PC-9 (cell line): Measurements from ENCODE around the gene ABCA4. TPM values are rescaled to one million over a fixed set of nuclear protein-coding genes. Genes with fewer than 3 reads are reported as not detected.

Experiments
- BruUV-seq: library from RNA; stranded (reverse); fragments of 400-500 nt; replicated peaks from 2 replicates; lab custom pipeline; 2021; lab: Mats Ljungman, UMichigan
- CTCF ChIA-PET: fragments of 300-600 bp; sonication (Branson Sonifier 250); formaldehyde crosslinking; loops from one replicate; lab custom pipeline; 2022; ENCODE audit warnings: antibody characterized with exemption; lab: Charles Lee
- POLR2A ChIA-PET: fragments of 300-600 bp; sonication (Branson Sonifier 250); formaldehyde crosslinking; loops from one replicate; lab custom pipeline; 2022; ENCODE audit warnings: antibody characterized with exemption; ENCODE audit not compliant: unreplicated experiment; lab: Charles Lee
- DNase-seq, 2 experiments: peaks; one replicate each; pipeline versions ENCODE4 v3.0.0 to v3.0.0-alpha.2; 2015 to 2022; ENCODE audit warnings: mixed read lengths in 1 of 2
- H2AFZ ChIP-seq: fragments of 200-600 bp; sonication (generic); 2 replicates; pipeline ENCODE4 v1.8.1; 2017; ENCODE audit warnings: antibody characterized with exemption
- H3F3A ChIP-seq: fragments of 200-600 bp; sonication (generic); 2 replicates; pipeline ENCODE4 v1.8.1; 2017; ENCODE audit warnings: antibody characterized with exemption, mild to moderate bottlenecking, low read depth; ENCODE audit not compliant: insufficient read depth
- H3K27ac ChIP-seq: fragments of 200-600 bp; sonication (generic); 2 replicates; pipeline ENCODE4 v1.6.1; 2016; ENCODE audit warnings: mixed run types
- H3K27me3 ChIP-seq: fragments of 200-600 bp; sonication (generic); 2 replicates; pipeline ENCODE4 v1.6.1; 2016; ENCODE audit warnings: low read depth, mixed run types; ENCODE audit not compliant: insufficient read depth
- H3K36me3 ChIP-seq: fragments of 200-600 bp; sonication (generic); 2 replicates; pipeline ENCODE4 v1.6.1; 2016; ENCODE audit warnings: low read depth, mixed run types
- H3K4me1 ChIP-seq: fragments of 200-600 bp; sonication (generic); replicated peaks from 2 replicates; pipeline ENCODE4 v1.6.1; 2016; ENCODE audit warnings: mixed run types; ENCODE audit not compliant: insufficient read depth
- H3K4me2 ChIP-seq: fragments of 200-600 bp; sonication (generic); 2 replicates; pipeline ENCODE4 v1.6.1; 2017; ENCODE audit warnings: mixed run types
- H3K4me3 ChIP-seq: fragments of 200-600 bp; sonication (generic); 2 replicates; pipeline ENCODE4 v1.6.1; 2016; ENCODE audit warnings: mixed run types
- H3K79me2 ChIP-seq: fragments of 200-600 bp; sonication (generic); 2 replicates; pipeline ENCODE4 v1.6.1; 2017; ENCODE audit warnings: low read depth, mixed run types
- H3K9me2 ChIP-seq: fragments of 200-600 bp; sonication (generic); 2 replicates; pipeline ENCODE4 v1.8.1; 2017; ENCODE audit warnings: mild to moderate bottlenecking; ENCODE audit not compliant: insufficient read depth
- H3K9me3 ChIP-seq: fragments of 200-600 bp; sonication (generic); 2 replicates; pipeline ENCODE4 v1.8.1; 2016; ENCODE audit warnings: low read depth; ENCODE audit not compliant: insufficient read depth
- H4K20me1 ChIP-seq: fragments of 200-600 bp; sonication (generic); 2 replicates; pipeline ENCODE4 v1.8.1; 2017; ENCODE audit not compliant: insufficient read depth
- EZH2 ChIP-seq: fragments of 200-600 bp; sonication (generic); IDR thresholded peaks from 2 replicates; pipeline ENCODE4 v1.8.0; 2017; ENCODE audit warnings: antibody characterized with exemption, low read depth
- intact Hi-C: fragments of 100-400 bp; cut with micrococcal nuclease; formaldehyde crosslinking; loops from one replicate; pipeline ENCODE4 v1.10.0; 2022; ENCODE audit not compliant: unreplicated experiment
- total RNA-seq: library from RNA; stranded (reverse); gene quantifications from 2 replicates; pipeline ENCODE4 v1.2.3, GENCODE V29; 2021
- TF ChIP-seq, protein P1 (sequence below): fragments of 200-600 bp; sonication (generic); conservative IDR thresholded peaks from 2 replicates; pipeline ENCODE4 v1.6.1; 2017; ENCODE audit warnings: mixed run types, antibody characterized with exemption, mild to moderate bottlenecking, moderate library complexity

The ABCA4 gene
- total RNA-seq, 1 experiment from 2014 or later, result 20.8 TPM

GRCh38 chr1:94094469-94095111, 26.4 kb downstream of the ABCA4 start:
- H3K36me3 ChIP-seq, result no peaks in the 10 kb centered on the region
- intact Hi-C loops, result no loop called here
- H3F3A ChIP-seq, result peaks cover 3% of the 10 kb centered on the region; the same call in 1 of the 2 replicates
- POLR2A ChIA-PET, result no interaction called here
- DNase-seq, result no peak
- H3K4me2 ChIP-seq, result no peak overlapping the region
- H3K27ac ChIP-seq, result peak overlapping the region; percentile 35
- CTCF ChIA-PET, result no interaction called here
- H3K4me1 ChIP-seq, result peaks cover 6% of the 10 kb centered on the region; the same call in 1 of the 2 replicates
- no TSS peak for BruUV-seq
- no peak overlapping the region for H2AFZ ChIP-seq
- H4K20me1 ChIP-seq, result no peaks in the 10 kb centered on the region
- no peaks in the 10 kb centered on the region for H3K79me2 ChIP-seq
- no peaks in the 10 kb centered on the region for H3K27me3 ChIP-seq
- H3K9me3 ChIP-seq, result no peaks in the 10 kb centered on the region
- no peak for TF ChIP-seq EZH2
- TF ChIP-seq, protein P1, sequence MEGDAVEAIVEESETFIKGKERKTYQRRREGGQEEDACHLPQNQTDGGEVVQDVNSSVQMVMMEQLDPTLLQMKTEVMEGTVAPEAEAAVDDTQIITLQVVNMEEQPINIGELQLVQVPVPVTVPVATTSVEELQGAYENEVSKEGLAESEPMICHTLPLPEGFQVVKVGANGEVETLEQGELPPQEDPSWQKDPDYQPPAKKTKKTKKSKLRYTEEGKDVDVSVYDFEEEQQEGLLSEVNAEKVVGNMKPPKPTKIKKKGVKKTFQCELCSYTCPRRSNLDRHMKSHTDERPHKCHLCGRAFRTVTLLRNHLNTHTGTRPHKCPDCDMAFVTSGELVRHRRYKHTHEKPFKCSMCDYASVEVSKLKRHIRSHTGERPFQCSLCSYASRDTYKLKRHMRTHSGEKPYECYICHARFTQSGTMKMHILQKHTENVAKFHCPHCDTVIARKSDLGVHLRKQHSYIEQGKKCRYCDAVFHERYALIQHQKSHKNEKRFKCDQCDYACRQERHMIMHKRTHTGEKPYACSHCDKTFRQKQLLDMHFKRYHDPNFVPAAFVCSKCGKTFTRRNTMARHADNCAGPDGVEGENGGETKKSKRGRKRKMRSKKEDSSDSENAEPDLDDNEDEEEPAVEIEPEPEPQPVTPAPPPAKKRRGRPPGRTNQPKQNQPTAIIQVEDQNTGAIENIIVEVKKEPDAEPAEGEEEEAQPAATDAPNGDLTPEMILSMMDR, result no peak
- H3K9me2 ChIP-seq, result no peaks in the 10 kb centered on the region
- H3K4me3 ChIP-seq, result no peak overlapping the region

DNA sequence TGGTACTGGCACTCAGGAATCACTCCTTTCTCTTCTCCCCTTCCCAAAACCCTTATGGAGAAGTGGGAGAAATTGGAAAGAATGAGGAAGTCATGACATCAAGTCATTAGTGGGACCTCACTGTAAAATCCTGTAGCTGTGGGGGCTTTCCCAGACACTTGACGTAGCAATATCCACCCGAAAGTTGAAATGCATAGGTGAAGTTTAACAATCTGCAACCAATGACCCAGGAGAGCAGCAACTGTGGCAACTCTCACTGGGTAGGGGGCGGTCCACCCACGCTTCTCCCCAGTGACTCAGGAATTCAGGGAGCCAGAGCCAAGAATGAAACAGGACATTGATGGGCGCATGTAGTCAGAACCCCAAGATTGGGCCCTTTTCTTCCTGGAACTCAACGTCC, 27.0 kb downstream of the ABCA4 start:
- H3K9me2 ChIP-seq, result no peaks in the 10 kb centered on the region
- H2AFZ ChIP-seq, result no peak overlapping the region
- TF ChIP-seq EZH2, result no peak
- TF ChIP-seq, protein P1, result no peak
- H3K36me3 ChIP-seq, result no peaks in the 10 kb centered on the region
- H3K4me2 ChIP-seq, result no peak overlapping the region
- H3K27me3 ChIP-seq, result no peaks in the 10 kb centered on the region
- no peaks in the 10 kb centered on the region for H3K9me3 ChIP-seq
- POLR2A ChIA-PET, result no interaction called here
- no peak overlapping the region for H3K4me3 ChIP-seq
- no peaks in the 10 kb centered on the region for H4K20me1 ChIP-seq
- intact Hi-C loops, result no loop called here
- no peaks in the 10 kb centered on the region for H3K79me2 ChIP-seq
- CTCF ChIA-PET, result no interaction called here
- no TSS peak for BruUV-seq
- H3F3A ChIP-seq, result no peaks in the 10 kb centered on the region
- no peak for DNase-seq
- peak overlapping the region; percentile 35; the same call in 1 of the 2 replicates for H3K27ac ChIP-seq
- H3K4me1 ChIP-seq, result peaks cover 6% of the 10 kb centered on the region; the same call in 1 of the 2 replicates

GRCh38 chr1:94093396-94093795, 27.6 kb downstream of the ABCA4 start:
- Histone ChIP-seq H3K9me3 (no peaks in the 10 kb centered on the region), H3K9me2 (no peaks in the 10 kb centered on the region), H3K4me1 (peaks cover 6% of the 10 kb centered on the region; the same call in 1 of the 2 replicates), H3K27me3 (no peaks in the 10 kb centered on the region), H3K27ac (0 out of 2 replicates have a peak overlapping the region, but pooled peaks have one; percentile 35), H3K36me3 (no peaks in the 10 kb centered on the region), H3K4me2 (no peak overlapping the region), H2AFZ (no peak overlapping the region), H3F3A (no peaks in the 10 kb centered on the region), H4K20me1 (no peaks in the 10 kb centered on the region), H3K4me3 (no peak overlapping the region), H3K79me2 (no peaks in the 10 kb centered on the region)
- no peak for TF ChIP-seq EZH2
- TF ChIP-seq, protein P1, result no peak
- POLR2A ChIA-PET, result no interaction called here
- CTCF ChIA-PET, result no interaction called here
- BruUV-seq, result no TSS peak
- intact Hi-C loops, result no loop called here
- no peak for DNase-seq
